GM18873 (cell line): ENCODE results near the gene STK35.
"Not testable (repeated sequence)": the region's sequence is repeated elsewhere in the genome, so short reads cannot be mapped to it uniquely, and the experiment has no call there.

Experiments used
- ATAC-seq: cut with Tn5 transposase; IDR thresholded peaks from one replicate; pipeline ENCODE4 v1.9.1; 2021; ENCODE audit warnings: mild to moderate bottlenecking, moderate library complexity, moderate number of reproducible peaks; ENCODE audit not compliant: unreplicated experiment, low FRiP score

STK35 gene

GRCh38 chr20:2156224-2156623 is 54.6 kb downstream of the STK35 start:
- ATAC-seq = no peak

- no peak for ATAC-seq
These were observed 55.3 kb downstream of the STK35 start for GRCh38 chr20:2156666-2157624.

- no peak for ATAC-seq
These were observed 60.6 kb downstream of the STK35 start for GRCh38 chr20:2162125-2162822.

- ATAC-seq = no peak
These were observed 61.2 kb downstream of the STK35 start for GRCh38 chr20:2162823-2163166.

GRCh38 chr20:2163312-2163711 is 61.7 kb downstream of the STK35 start:
- ATAC-seq = no peak

GRCh38 chr20:2163757-2164156 is 62.1 kb downstream of the STK35 start:
- ATAC-seq = no peak

GRCh38 chr20:2164421-2164820 is 62.8 kb downstream of the STK35 start:
- no peak for ATAC-seq

GRCh38 chr20:2164966-2165365 is 63.3 kb downstream of the STK35 start:
- ATAC-seq = no peak

- no peak for ATAC-seq
These were observed 64.2 kb downstream of the STK35 start for GRCh38 chr20:2165871-2166270.

- no peak for ATAC-seq
These were observed 65.5 kb downstream of the STK35 start for GRCh38 chr20:2167112-2167511.

- no peak for ATAC-seq
These were observed 67.3 kb downstream of the STK35 start for GRCh38 chr20:2168946-2169345.

- ATAC-seq = no peak
These were observed 67.9 kb downstream of the STK35 start for GRCh38 chr20:2169456-2170088.

GRCh38 chr20:2170404-2170803 is 68.8 kb downstream of the STK35 start:
- no peak for ATAC-seq

- ATAC-seq = no peak
These were observed 69.7 kb downstream of the STK35 start for GRCh38 chr20:2171266-2171790.

- ATAC-seq = not testable (repeated sequence)
These were observed 70.2 kb downstream of the STK35 start for GRCh38 chr20:2171840-2172239.

- ATAC-seq = no peak
These were observed 70.9 kb downstream of the STK35 start for GRCh38 chr20:2172305-2173175.

GRCh38 chr20:2173186-2173585 is 71.6 kb downstream of the STK35 start:
- no peak for ATAC-seq

GRCh38 chr20:2174067-2174466 is 72.4 kb downstream of the STK35 start:
- no peak for ATAC-seq

- no peak for ATAC-seq
These were observed 75.3 kb downstream of the STK35 start for GRCh38 chr20:2176946-2177345.
